ENCODE measurements around the gene SERPINE1.

The SERPINE1 gene

DNA sequence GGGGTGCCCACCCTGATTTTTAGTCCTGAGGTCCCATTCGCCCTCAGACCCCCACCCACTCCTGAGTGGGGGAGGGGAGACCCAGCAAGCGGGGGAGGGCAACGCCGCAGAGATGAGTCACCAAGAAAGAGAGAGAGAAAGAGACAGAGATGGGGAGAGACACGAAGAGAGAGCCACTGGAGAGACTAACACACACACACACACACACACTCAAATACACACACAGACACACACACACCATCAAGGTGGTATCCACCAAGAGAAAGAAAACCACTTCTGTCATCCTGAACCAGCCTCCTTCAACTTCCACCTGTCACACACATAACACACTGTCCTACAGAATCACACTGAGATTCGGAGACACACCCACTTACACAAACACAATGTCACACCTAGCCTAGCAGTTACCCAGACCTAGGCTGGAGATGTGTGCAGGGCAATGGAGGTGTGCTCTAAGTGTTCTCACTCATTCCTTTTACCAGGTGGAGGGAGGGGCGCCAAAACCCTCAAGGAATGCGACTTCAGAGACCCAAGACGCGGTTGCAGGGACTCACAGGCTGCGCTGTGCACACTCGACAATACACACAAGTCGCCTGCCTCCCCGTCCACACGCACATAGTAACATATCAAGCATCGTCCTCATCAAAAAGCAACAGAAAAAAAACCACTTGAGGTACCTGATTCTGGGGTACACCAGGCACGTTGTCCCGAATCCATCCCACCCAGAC lies 42.4 kb downstream of the SERPINE1 start:
- peaks cover 75% of the 10 kb centered on the region for H3K27me3 ChIP-seq (ENCODE audit: insufficient read depth, poor library complexity, severe bottlenecking)
- DNase-seq (ENCODE audit: low spot score), result no peak
- peaks cover 29% of the 10 kb centered on the region for H3K4me1 ChIP-seq (ENCODE audit: insufficient read depth, poor library complexity, severe bottlenecking)
- no peak for ATAC-seq (ENCODE audit: low read depth)
- H3K4me3 ChIP-seq (ENCODE audit: severe bottlenecking), result no peak overlapping the region
- H3K27ac ChIP-seq (ENCODE audit: poor library complexity, severe bottlenecking), result no peak overlapping the region
- H3K9me3 ChIP-seq (ENCODE audit: severe bottlenecking), result no peaks in the 10 kb centered on the region
- H3K36me3 ChIP-seq (ENCODE audit: low read depth), result no peaks in the 10 kb centered on the region
- no peak for TF ChIP-seq CTCF (IDR thresholded peaks at IDR 0.05; ENCODE audit: poor library complexity, severe bottlenecking)

- TF ChIP-seq CTCF (IDR thresholded peaks at IDR 0.05; ENCODE audit: poor library complexity, severe bottlenecking), result peak; percentile 93
- no peak overlapping the region for H3K4me3 ChIP-seq (ENCODE audit: severe bottlenecking)
- H3K27me3 ChIP-seq (ENCODE audit: insufficient read depth, poor library complexity, severe bottlenecking), result peaks cover 76% of the 10 kb centered on the region
- no peaks in the 10 kb centered on the region for H3K9me3 ChIP-seq (ENCODE audit: severe bottlenecking)
- ATAC-seq (ENCODE audit: low read depth), result peak; percentile 20; the same call in 1 of the 3 replicates
- H3K27ac ChIP-seq (ENCODE audit: poor library complexity, severe bottlenecking), result no peak overlapping the region
- no peak for DNase-seq (ENCODE audit: low spot score)
- peaks cover 29% of the 10 kb centered on the region for H3K4me1 ChIP-seq (ENCODE audit: insufficient read depth, poor library complexity, severe bottlenecking)
- no peaks in the 10 kb centered on the region for H3K36me3 ChIP-seq (ENCODE audit: low read depth)
Measured at GRCh38 chr7:101169838-101170551, 43.1 kb downstream of the SERPINE1 start.

- ATAC-seq (ENCODE audit: low read depth), result no peak
- no peak overlapping the region for H3K4me3 ChIP-seq (ENCODE audit: severe bottlenecking)
- H3K27me3 ChIP-seq (ENCODE audit: insufficient read depth, poor library complexity, severe bottlenecking), result peaks cover 70% of the 10 kb centered on the region
Measured at GRCh38 chr7:101170617-101171441, 43.9 kb downstream of the SERPINE1 start.

GRCh38 chr7:101171442-101171837 lies 44.5 kb downstream of the SERPINE1 start:
- no peak for ATAC-seq (ENCODE audit: low read depth)

More at GRCh38 chr7:101170617-101171441, 43.9 kb downstream of the SERPINE1 start:
- Histone ChIP-seq H3K36me3 (ENCODE audit: low read depth) (no peaks in the 10 kb centered on the region), H3K4me1 (ENCODE audit: insufficient read depth, poor library complexity, severe bottlenecking) (peaks cover 29% of the 10 kb centered on the region), H3K9me3 (ENCODE audit: severe bottlenecking) (no peaks in the 10 kb centered on the region), H3K27ac (ENCODE audit: poor library complexity, severe bottlenecking) (no peak overlapping the region)
- no peak for DNase-seq (ENCODE audit: low spot score)
- no peak for TF ChIP-seq CTCF (IDR thresholded peaks at IDR 0.05; ENCODE audit: poor library complexity, severe bottlenecking)

More at GRCh38 chr7:101171442-101171837, 44.5 kb downstream of the SERPINE1 start:
- Histone ChIP-seq H3K4me1 (ENCODE audit: insufficient read depth, poor library complexity, severe bottlenecking) (peaks cover 29% of the 10 kb centered on the region), H3K4me3 (ENCODE audit: severe bottlenecking) (no peak overlapping the region), H3K36me3 (ENCODE audit: low read depth) (no peaks in the 10 kb centered on the region), H3K9me3 (ENCODE audit: severe bottlenecking) (no peaks in the 10 kb centered on the region), H3K27ac (ENCODE audit: poor library complexity, severe bottlenecking) (no peak overlapping the region), H3K27me3 (ENCODE audit: insufficient read depth, poor library complexity, severe bottlenecking) (peaks cover 66% of the 10 kb centered on the region)
- TF ChIP-seq CTCF (IDR thresholded peaks at IDR 0.05; ENCODE audit: poor library complexity, severe bottlenecking), result peak; percentile 20
- no peak for DNase-seq (ENCODE audit: low spot score)

All from RWPE2 (cell line).